ENCODE results near the gene STAC2. TPM values are rescaled to one million over a fixed set of nuclear protein-coding genes. Genes with fewer than 3 reads are reported as not detected.

Gene STAC2
- total RNA-seq, 2 experiments from 2014 or later, result 0.03 TPM; not detected in 1

DNA sequence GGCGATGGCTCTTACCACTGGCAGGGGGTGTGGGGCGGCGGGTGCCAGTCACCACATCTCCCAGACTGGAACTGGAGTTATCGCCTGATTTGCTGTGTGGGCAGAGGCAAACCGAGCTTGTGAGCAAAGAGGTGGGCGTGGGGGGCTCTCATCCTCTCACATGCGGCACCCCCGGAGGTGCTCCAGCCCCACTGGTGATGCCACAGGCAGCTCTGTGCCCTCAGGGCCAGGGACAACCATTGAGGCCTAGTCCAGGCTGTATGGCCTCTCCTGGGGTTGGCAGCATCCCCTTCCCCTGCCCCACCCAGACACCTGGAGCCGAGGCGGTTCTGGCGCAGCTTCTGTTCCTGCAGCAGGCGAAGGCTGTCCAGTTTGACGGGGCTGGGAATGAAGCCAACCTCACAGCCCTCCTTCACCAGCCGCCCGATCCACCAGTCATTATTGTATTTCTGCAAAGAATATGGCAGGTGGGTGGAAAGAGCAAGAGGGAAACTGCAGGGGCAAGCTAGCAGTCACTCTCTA, 39.2 kb downstream of the STAC2 start:
- Histone ChIP-seq H2AFZ (ENCODE audit: low read length) (no peak overlapping the region), H3K9me2 (ENCODE audit: insufficient read depth, low read length) (no peaks in the 10 kb centered on the region), H3K36me3 (ENCODE audit: insufficient read depth, low read length) (peaks cover 80% of the 10 kb centered on the region), H4K20me1 (ENCODE audit: insufficient read depth, low read length) (no peaks in the 10 kb centered on the region), H3K4me1 (ENCODE audit: insufficient read depth, low read length, poor library complexity, severe bottlenecking) (no peaks in the 10 kb centered on the region), H3K27ac (ENCODE audit: low read depth, low read length, poor library complexity, severe bottlenecking) (no peak overlapping the region), H3K4me3 (ENCODE audit: low read depth, low read length, poor library complexity, severe bottlenecking) (no peak overlapping the region), H3K9me3 (ENCODE audit: low read length) (no peaks in the 10 kb centered on the region), H3K79me2 (ENCODE audit: insufficient read depth, low read depth, low read length) (no peaks in the 10 kb centered on the region), H3K4me2 (ENCODE audit: low read length) (no peak overlapping the region)
- ChIA-PET CTCF (ENCODE audit: unreplicated experiment) (no interaction called here), POLR2A (no interaction called here)
- BruUV-seq (replicated peaks), result no TSS peak
- intact Hi-C loops (cut with micrococcal nuclease; ENCODE audit: unreplicated experiment), result no loop called here
- TF ChIP-seq EZH2phosphoT487 (IDR thresholded peaks at IDR 0.05; ENCODE audit: borderline replicate concordance, low read depth, low read length) (no peak), CTCF (conservative IDR thresholded peaks at IDR 0.05; ENCODE audit: low read length) (no peak)
- DNase-seq (ENCODE audit: low spot score), result no peak

GRCh38 chr17:39183720-39184119, 42.0 kb downstream of the STAC2 start:
- Histone ChIP-seq H3K4me2 (ENCODE audit: low read length) (no peak overlapping the region), H3K79me2 (ENCODE audit: insufficient read depth, low read depth, low read length) (no peaks in the 10 kb centered on the region), H3K9me2 (ENCODE audit: insufficient read depth, low read length) (no peaks in the 10 kb centered on the region), H4K20me1 (ENCODE audit: insufficient read depth, low read length) (no peaks in the 10 kb centered on the region), H3K36me3 (ENCODE audit: insufficient read depth, low read length) (peaks cover 89% of the 10 kb centered on the region), H3K27ac (ENCODE audit: low read depth, low read length, poor library complexity, severe bottlenecking) (no peak overlapping the region), H2AFZ (ENCODE audit: low read length) (no peak overlapping the region), H3K9me3 (ENCODE audit: low read length) (no peaks in the 10 kb centered on the region), H3K4me1 (ENCODE audit: insufficient read depth, low read length, poor library complexity, severe bottlenecking) (no peaks in the 10 kb centered on the region), H3K4me3 (ENCODE audit: low read depth, low read length, poor library complexity, severe bottlenecking) (no peak overlapping the region)
- CTCF ChIA-PET (ENCODE audit: unreplicated experiment), result no interaction called here
- no TSS peak for BruUV-seq (replicated peaks)
- no peak for TF ChIP-seq CTCF (conservative IDR thresholded peaks at IDR 0.05; ENCODE audit: low read length)
- TF ChIP-seq EZH2phosphoT487 (IDR thresholded peaks at IDR 0.05; ENCODE audit: borderline replicate concordance, low read depth, low read length), result no peak
- POLR2A ChIA-PET, result interaction anchor here (0.6 kb wide), 1 partner anchor 8 kb away, joined by 6 read pairs; no protein-coding TSS in a partner anchor
- intact Hi-C loops (cut with micrococcal nuclease; ENCODE audit: unreplicated experiment), result no loop called here
- no peak for DNase-seq (ENCODE audit: low spot score)

- CTCF ChIA-PET (ENCODE audit: unreplicated experiment), result no interaction called here
- H3K9me3 ChIP-seq (ENCODE audit: low read length), result no peaks in the 10 kb centered on the region
- no peak for DNase-seq (ENCODE audit: low spot score)
- H3K36me3 ChIP-seq (ENCODE audit: insufficient read depth, low read length), result peaks cover 89% of the 10 kb centered on the region
- H3K9me2 ChIP-seq (ENCODE audit: insufficient read depth, low read length), result no peaks in the 10 kb centered on the region
- intact Hi-C loops (cut with micrococcal nuclease; ENCODE audit: unreplicated experiment), result no loop called here
- no peak overlapping the region for H2AFZ ChIP-seq (ENCODE audit: low read length)
- H3K27ac ChIP-seq (ENCODE audit: low read depth, low read length, poor library complexity, severe bottlenecking), result no peak overlapping the region
- H3K4me2 ChIP-seq (ENCODE audit: low read length), result no peak overlapping the region
- H3K79me2 ChIP-seq (ENCODE audit: insufficient read depth, low read depth, low read length), result no peaks in the 10 kb centered on the region
- H3K4me3 ChIP-seq (ENCODE audit: low read depth, low read length, poor library complexity, severe bottlenecking), result no peak overlapping the region
- POLR2A ChIA-PET, result no interaction called here
- no TSS peak for BruUV-seq (replicated peaks)
- H4K20me1 ChIP-seq (ENCODE audit: insufficient read depth, low read length), result no peaks in the 10 kb centered on the region
- TF ChIP-seq CTCF (conservative IDR thresholded peaks at IDR 0.05; ENCODE audit: low read length) (no peak), EZH2phosphoT487 (IDR thresholded peaks at IDR 0.05; ENCODE audit: borderline replicate concordance, low read depth, low read length) (no peak)
- H3K4me1 ChIP-seq (ENCODE audit: insufficient read depth, low read length, poor library complexity, severe bottlenecking), result no peaks in the 10 kb centered on the region
These were observed 42.7 kb downstream of the STAC2 start for GRCh38 chr17:39183045-39183444.

Data from OCI-LY7 (cell line).